Measurements from ENCODE around the gene INCA1.

INCA1 gene

DNA sequence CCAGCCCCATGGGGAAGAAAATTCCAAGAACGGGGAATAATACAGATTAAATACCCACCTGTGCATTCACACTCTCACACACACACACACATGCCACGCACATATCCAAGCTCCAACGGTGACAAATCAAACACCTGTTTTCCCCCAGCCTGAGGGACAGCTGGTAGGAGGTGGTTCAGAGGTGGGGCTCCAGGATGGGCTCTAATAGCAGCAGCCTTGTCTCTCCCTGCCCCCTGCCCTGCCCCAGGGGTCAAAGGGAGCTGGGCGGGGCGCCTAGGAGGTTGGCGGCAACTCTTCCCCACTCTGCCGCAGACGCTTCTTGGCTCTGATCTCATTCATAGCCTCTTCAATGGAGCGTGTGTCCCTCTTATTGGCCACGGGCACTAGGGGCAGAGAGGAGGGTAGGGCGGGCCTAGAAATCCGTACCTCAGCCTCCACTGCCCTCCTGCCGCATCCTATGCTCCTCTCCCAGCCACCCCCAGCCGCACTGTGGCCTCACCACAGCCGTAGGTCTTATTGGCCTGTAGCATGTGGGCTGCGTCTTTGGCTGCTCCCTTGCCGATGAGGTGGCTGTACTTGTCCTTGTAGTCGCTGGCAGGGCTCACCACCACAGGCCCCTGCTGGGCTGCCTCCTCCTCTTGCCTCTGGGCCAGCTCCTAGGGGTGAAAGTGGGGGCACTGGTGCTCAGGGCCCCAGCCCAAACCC is 37.9 kb downstream of the INCA1 start:
- no peak overlapping the region for H3K27ac ChIP-seq
- TF ChIP-seq, protein P1, sequence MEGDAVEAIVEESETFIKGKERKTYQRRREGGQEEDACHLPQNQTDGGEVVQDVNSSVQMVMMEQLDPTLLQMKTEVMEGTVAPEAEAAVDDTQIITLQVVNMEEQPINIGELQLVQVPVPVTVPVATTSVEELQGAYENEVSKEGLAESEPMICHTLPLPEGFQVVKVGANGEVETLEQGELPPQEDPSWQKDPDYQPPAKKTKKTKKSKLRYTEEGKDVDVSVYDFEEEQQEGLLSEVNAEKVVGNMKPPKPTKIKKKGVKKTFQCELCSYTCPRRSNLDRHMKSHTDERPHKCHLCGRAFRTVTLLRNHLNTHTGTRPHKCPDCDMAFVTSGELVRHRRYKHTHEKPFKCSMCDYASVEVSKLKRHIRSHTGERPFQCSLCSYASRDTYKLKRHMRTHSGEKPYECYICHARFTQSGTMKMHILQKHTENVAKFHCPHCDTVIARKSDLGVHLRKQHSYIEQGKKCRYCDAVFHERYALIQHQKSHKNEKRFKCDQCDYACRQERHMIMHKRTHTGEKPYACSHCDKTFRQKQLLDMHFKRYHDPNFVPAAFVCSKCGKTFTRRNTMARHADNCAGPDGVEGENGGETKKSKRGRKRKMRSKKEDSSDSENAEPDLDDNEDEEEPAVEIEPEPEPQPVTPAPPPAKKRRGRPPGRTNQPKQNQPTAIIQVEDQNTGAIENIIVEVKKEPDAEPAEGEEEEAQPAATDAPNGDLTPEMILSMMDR (conservative IDR thresholded peaks at IDR 0.05) = no peak
- TF ChIP-seq ZFX (IDR thresholded peaks at IDR 0.05) = no peak

DNA sequence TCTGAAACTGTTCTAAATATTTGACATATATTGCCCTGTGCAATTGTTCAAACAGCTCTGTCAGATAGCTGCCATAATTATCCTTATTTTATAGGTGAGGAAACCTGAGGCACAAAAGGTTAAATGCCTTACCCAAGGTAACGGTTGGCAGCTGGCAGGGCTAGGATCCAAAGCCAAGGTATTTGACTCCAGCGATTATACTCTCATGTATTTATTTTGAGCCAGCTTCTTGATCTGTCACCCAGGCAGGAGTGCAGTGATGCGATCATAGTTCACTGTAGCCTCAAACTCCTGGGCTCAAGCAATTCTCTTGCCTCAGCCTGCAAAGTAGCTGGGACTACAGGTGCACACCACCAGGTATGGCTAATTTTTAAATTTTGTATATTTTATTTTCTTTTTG is 39.2 kb downstream of the INCA1 start:
- TF ChIP-seq, protein P1 (conservative IDR thresholded peaks at IDR 0.05) = no peak
- no peak for TF ChIP-seq ZFX (IDR thresholded peaks at IDR 0.05)
- no peak overlapping the region for H3K27ac ChIP-seq

DNA sequence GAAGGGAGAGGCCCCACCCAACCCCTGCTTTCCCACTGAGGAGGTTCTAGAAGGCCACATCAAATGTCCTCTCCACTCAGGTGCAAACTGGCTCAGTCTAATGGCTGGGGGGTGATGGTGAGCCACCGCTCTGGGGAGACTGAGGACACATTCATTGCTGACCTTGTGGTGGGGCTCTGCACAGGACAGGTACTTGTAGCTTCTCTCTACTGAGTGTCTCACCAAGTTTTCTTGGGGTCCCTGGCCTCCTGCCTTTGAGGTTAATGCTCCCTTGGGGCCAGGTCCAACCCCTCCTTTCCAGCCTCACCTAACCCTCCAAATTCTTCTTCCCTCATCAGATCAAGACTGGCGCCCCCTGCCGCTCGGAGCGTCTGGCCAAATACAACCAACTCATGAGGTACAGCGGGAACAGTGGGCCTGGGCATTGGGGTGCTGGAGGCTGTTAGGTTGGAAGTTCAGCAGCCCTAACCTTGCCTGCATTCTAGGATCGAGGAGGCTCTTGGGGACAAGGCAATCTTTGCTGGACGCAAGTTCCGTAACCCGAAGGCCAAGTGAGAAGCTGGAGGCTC is 40.7 kb downstream of the INCA1 start:
- no peak overlapping the region for H3K27ac ChIP-seq
- TF ChIP-seq ZFX (IDR thresholded peaks at IDR 0.05) = no peak
- TF ChIP-seq, protein P1 (conservative IDR thresholded peaks at IDR 0.05) = no peak

DNA sequence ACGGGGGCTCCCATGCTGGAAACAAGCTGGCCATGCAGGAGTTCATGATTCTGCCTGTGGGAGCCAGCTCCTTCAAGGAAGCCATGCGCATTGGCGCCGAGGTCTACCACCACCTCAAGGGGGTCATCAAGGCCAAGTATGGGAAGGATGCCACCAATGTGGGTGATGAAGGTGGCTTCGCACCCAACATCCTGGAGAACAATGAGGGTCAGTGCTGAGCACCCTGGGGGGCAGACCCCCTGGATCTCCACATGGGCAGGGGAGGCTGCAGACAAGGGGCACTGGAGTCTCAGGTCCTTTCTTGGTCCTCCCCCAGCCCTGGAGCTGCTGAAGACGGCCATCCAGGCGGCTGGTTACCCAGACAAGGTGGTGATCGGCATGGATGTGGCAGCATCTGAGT is 42.2 kb downstream of the INCA1 start:
- H3K27ac ChIP-seq = no peak overlapping the region
- no peak for TF ChIP-seq ZFX (IDR thresholded peaks at IDR 0.05)
- TF ChIP-seq, protein P1 (conservative IDR thresholded peaks at IDR 0.05) = no peak

DNA sequence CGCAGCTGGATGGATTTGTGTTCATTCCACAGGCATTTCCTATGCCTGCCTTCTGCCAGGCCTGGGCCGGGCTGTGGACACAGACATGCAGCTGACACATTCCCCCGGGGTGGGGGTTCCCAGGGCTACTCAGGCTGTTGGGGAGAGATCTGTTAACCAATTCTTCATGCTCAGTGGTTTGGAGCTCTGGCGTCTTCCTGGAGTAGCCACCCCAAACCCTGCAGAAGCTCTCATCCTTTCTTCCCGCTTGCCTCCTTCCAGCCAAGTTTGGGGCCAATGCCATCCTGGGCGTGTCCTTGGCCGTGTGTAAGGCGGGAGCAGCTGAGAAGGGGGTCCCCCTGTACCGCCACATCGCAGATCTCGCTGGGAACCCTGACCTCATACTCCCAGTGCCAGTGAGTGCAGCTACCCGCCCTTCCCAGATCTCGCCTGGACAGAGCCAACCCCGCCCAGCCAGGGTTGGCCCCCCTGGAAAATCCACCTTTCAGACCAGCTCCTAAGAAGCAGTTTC is 43.8 kb downstream of the INCA1 start:
- TF ChIP-seq, protein P1 (conservative IDR thresholded peaks at IDR 0.05) = no peak
- no peak for TF ChIP-seq ZFX (IDR thresholded peaks at IDR 0.05)
- no peak overlapping the region for H3K27ac ChIP-seq

DNA sequence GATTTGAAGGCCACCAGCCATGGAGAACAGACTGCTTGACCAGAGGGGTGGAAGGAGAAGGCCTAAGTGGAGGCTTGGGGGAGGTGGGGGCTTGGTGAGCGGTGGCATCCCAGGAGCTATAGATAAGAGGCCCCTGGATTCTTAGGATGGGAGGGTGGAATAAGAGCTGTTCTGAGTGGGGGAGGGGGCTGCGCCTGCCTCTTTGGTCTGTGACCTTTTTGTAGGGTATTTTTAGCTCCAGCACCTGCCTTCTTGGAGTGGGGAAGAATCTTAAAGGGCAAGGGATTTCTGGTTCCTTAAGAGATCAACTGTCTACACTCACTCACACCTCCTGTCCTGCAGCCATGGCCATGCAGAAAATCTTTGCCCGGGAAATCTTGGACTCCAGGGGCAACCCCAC is 45.8 kb downstream of the INCA1 start:
- TF ChIP-seq, protein P1 (conservative IDR thresholded peaks at IDR 0.05) = no peak
- TF ChIP-seq ZFX (IDR thresholded peaks at IDR 0.05) = no peak
- no peak overlapping the region; the same call in 1 of the 2 replicates for H3K27ac ChIP-seq

DNA sequence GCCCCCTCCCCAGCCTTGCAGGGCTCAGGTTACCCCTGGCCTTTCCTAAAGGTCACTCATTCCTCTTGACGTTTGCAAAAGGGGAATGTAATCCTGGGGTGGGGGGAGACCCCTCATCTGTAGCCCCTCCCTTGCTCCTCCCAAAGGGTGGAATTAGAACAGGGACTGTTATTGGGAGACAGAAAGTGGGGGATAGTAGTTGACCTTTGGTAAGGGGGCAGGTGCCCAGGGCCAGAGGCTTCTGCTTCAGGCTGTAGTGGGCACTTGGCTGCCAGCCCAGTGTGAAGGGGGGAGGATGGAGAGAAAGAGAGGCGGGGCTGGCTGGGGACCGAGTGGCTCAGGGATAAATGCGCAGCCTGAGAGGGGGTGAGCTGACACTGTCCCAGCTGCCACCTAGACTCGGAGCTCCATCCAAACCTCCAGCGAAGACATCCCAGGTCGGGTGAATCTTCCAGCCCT is 46.5 kb downstream of the INCA1 start, which contains the start of gene ENO3:
ENO3 (plus strand) TSS at position 374 of the 459 bp plus-strand sequence. CDS start 711 bp downstream, outside the sequence.
- no peak for TF ChIP-seq ZFX (IDR thresholded peaks at IDR 0.05)
- TF ChIP-seq, protein P1 (conservative IDR thresholded peaks at IDR 0.05) = no peak
- peak within 1 kb of the TSS; percentile 100 for H3K27ac ChIP-seq

All from C4-2B (cell line).